ENCODE results near the gene DNPEP. TPM values are rescaled to one million over a fixed set of nuclear protein-coding genes. Genes with fewer than 3 reads are reported as not detected.

The DNPEP gene
- 73.0 TPM for total RNA-seq
- long read RNA-seq, transcript DNPEP-201 (15 exons, 2,425 nt), result major isoform, 175 of 243 reads
- long read RNA-seq, transcript DNPEP-217 (15 exons, 2,408 nt), result minor isoform, 14 of 243 reads
- long read RNA-seq, transcript DNPEP-203 (15 exons, 1,657 nt), result minor isoform, 13 of 243 reads
- long read RNA-seq, partial matches to known transcripts, result 21 of 243 reads
- long read RNA-seq, other reads (novel, unspliced or antisense), result 19 of 243 reads

DNA sequence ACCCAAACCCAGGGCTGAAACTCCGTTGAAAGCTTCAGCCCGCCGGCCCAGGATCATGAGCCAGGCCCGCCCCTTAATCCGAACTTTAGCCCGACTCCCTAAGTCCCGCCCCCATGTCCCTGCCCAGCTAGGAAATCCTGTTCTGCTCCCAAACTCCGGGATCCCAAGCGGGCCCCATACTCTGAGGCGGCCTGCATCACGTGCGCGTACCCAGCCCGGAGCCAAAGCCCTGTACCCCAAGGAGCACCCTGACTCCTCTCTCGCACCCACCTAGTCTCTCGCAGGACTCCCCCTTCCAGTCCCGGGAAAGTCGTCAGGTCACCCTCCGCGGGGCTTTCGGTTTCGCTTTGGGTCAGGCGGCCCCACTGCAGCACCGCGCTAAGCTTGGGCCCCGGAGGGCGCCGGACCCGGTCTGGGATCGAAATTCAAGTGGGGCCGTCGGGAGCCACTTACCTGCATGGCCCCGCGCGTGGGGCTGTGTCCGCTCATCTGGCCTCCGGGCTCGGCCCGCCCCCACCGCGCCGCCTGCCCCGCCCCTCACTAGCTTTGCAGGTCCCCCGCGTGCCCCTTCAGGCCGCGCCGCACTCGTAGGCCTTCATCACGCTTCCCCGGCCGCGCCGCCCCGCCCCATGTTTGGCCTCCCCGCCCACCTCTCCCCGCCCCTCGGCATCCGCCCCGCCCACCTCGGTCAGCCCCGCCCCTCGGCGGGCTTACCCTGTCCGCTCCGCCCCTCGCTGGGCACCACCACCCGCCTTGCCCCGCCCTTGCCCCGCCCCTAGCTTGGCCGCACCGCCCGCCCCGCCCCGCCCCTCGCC is at the start of gene DNPEP:
DNPEP (minus strand) TSS at position 607 of the 815 bp plus-strand sequence; CDS start at position 489, 118 bp downstream.
- Histone ChIP-seq H3K9me3 (replicated peaks) (no peaks in the 10 kb centered on the region), H3K4me1 (peaks cover 31% of the 10 kb centered on the region), H3K27me3 (ENCODE audit: low read depth) (no peaks in the 10 kb centered on the region), H3K36me3 (peaks cover 41% of the 10 kb centered on the region), H3K4me3 (peak within 1 kb of the TSS; percentile 94), H3K27ac (replicated peaks) (peak within 1 kb of the TSS; percentile 98)
- DNase-seq, result peak; percentile 94
- intact Hi-C loops (cut with micrococcal nuclease), result no loop called here
- TF ChIP-seq, protein P1, sequence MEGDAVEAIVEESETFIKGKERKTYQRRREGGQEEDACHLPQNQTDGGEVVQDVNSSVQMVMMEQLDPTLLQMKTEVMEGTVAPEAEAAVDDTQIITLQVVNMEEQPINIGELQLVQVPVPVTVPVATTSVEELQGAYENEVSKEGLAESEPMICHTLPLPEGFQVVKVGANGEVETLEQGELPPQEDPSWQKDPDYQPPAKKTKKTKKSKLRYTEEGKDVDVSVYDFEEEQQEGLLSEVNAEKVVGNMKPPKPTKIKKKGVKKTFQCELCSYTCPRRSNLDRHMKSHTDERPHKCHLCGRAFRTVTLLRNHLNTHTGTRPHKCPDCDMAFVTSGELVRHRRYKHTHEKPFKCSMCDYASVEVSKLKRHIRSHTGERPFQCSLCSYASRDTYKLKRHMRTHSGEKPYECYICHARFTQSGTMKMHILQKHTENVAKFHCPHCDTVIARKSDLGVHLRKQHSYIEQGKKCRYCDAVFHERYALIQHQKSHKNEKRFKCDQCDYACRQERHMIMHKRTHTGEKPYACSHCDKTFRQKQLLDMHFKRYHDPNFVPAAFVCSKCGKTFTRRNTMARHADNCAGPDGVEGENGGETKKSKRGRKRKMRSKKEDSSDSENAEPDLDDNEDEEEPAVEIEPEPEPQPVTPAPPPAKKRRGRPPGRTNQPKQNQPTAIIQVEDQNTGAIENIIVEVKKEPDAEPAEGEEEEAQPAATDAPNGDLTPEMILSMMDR (IDR thresholded peaks at IDR 0.05; ENCODE audit: borderline replicate concordance), result no peak

DNA sequence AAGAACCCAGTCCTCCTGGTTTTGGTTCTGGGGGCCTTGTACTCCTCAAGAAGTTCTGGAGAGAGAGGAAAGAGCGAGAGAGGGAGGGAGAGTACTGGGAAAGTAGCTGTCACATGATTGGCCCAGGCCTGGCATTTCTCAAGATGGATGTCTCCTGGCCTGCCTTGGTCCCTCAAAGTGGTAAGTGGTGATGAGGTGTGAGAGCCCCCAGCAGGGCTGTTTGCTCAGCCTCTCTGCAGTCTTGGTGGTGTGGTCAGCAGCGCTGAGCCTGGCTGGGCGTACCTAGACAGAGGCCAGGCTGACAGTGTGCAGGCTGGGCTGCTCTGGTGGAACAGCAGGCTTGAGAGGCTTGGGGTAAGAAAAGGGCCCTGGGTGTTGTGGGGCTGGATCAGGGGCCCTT is 49.4 kb upstream of the DNPEP start:
- no peak for DNase-seq
- H3K36me3 ChIP-seq, result no peaks in the 10 kb centered on the region
- TF ChIP-seq, protein P1 (IDR thresholded peaks at IDR 0.05; ENCODE audit: borderline replicate concordance), result no peak
- no peak overlapping the region for H3K4me3 ChIP-seq
- intact Hi-C loops (cut with micrococcal nuclease), result no loop called here
- peaks cover 51% of the 10 kb centered on the region for H3K4me1 ChIP-seq
- H3K9me3 ChIP-seq (replicated peaks), result no peaks in the 10 kb centered on the region
- peak overlapping the region; percentile 93 for H3K27ac ChIP-seq (replicated peaks)
- H3K27me3 ChIP-seq (ENCODE audit: low read depth), result peaks cover 69% of the 10 kb centered on the region

DNA sequence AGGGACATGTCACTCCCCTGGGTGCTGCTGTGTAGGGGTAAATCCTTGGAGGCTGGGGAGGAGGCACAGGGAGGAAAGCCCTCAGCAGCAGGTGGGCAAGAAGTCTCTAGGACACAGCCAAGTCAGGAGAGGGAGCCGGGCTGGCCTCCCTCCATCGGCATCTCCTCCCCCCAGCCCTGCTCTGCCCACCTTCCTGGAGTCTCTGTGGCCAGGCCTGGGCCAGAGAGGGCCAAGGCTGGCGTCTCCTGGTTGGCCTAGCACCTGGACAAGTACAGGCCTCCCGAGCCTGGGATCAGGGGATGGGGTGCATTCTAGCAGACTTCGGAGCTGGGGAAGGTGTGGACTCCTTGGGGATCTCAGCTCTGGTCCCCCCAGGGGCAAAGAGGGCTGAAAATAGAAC is 48.8 kb upstream of the DNPEP start:
- peaks cover 46% of the 10 kb centered on the region for H3K4me1 ChIP-seq
- H3K4me3 ChIP-seq, result peak overlapping the region; percentile 71

GRCh38 chr2:219435701-219436100 is 48.0 kb upstream of the DNPEP start:
- Histone ChIP-seq H3K9me3 (replicated peaks) (no peaks in the 10 kb centered on the region), H3K4me3 (peak overlapping the region; percentile 71), H3K27ac (replicated peaks) (peak overlapping the region; percentile 93), H3K36me3 (no peaks in the 10 kb centered on the region), H3K4me1 (peaks cover 38% of the 10 kb centered on the region), H3K27me3 (ENCODE audit: low read depth) (peaks cover 55% of the 10 kb centered on the region)
- intact Hi-C loops (cut with micrococcal nuclease), result no loop called here
- no peak for DNase-seq
- TF ChIP-seq, protein P1 (IDR thresholded peaks at IDR 0.05; ENCODE audit: borderline replicate concordance), result no peak

More for the DNA sequence above, 48.8 kb upstream of the DNPEP start:
- H3K27ac ChIP-seq (replicated peaks), result peak overlapping the region; percentile 93
- TF ChIP-seq, protein P1 (IDR thresholded peaks at IDR 0.05; ENCODE audit: borderline replicate concordance), result no peak
- H3K36me3 ChIP-seq, result no peaks in the 10 kb centered on the region
- H3K9me3 ChIP-seq (replicated peaks), result no peaks in the 10 kb centered on the region
- H3K27me3 ChIP-seq (ENCODE audit: low read depth), result peaks cover 63% of the 10 kb centered on the region
- intact Hi-C loops (cut with micrococcal nuclease), result no loop called here
- DNase-seq, result no peak

GRCh38 chr2:219434718-219435525 is 47.2 kb upstream of the DNPEP start, which contains the start of gene SPEG:
Gene SPEG, plus strand, starts transcription at chr2:219434843. Its CDS starts 135 bp downstream, at chr2:219434978.
- TF ChIP-seq, protein P1 (IDR thresholded peaks at IDR 0.05; ENCODE audit: borderline replicate concordance), result no peak
- no peak for DNase-seq
- peak within 1 kb of the TSS; percentile 93 for H3K27ac ChIP-seq (replicated peaks)
- no peaks in the 10 kb centered on the region for H3K9me3 ChIP-seq (replicated peaks)
- peak within 1 kb of the TSS; percentile 71 for H3K4me3 ChIP-seq
- H3K27me3 ChIP-seq (ENCODE audit: low read depth), result peaks cover 47% of the 10 kb centered on the region
- H3K4me1 ChIP-seq, result peaks cover 33% of the 10 kb centered on the region
- H3K36me3 ChIP-seq, result no peaks in the 10 kb centered on the region
- intact Hi-C loops (cut with micrococcal nuclease), result no loop called here

All from left ventricle myocardium inferior (tissue), 1 donor.